GM10248 (cell line): ENCODE results near the gene AKAP6.

Experiments used
- CTCF ChIA-PET: fragments of 300-600 bp; sonication (Branson Sonifier 250); formaldehyde crosslinking; extraction: SDS; loops from one replicate; lab custom pipeline; 2021; ENCODE audit warnings: antibody characterized with exemption; lab: Yijun Ruan, JAX
- POLR2A ChIA-PET: fragments of 350-650 bp; sonication (Branson Sonifier 250); formaldehyde crosslinking; extraction: SDS; loops from one replicate; lab custom pipeline; 2020; ENCODE audit warnings: antibody characterized with exemption; lab: Yijun Ruan, JAX
- DNase-seq: peaks from one replicate; pipeline ENCODE4 v3.0.0; 2012; ENCODE audit errors: extremely low spot score
- TF ChIP-seq, protein P1 (sequence below): IDR thresholded peaks from 2 replicates; pipeline ENCODE4 v1.5.1; 2012; ENCODE audit warnings: mild to moderate bottlenecking, low read depth; ENCODE audit errors: extremely low read depth, missing control alignments, control extremely low read depth

Gene AKAP6

DNA sequence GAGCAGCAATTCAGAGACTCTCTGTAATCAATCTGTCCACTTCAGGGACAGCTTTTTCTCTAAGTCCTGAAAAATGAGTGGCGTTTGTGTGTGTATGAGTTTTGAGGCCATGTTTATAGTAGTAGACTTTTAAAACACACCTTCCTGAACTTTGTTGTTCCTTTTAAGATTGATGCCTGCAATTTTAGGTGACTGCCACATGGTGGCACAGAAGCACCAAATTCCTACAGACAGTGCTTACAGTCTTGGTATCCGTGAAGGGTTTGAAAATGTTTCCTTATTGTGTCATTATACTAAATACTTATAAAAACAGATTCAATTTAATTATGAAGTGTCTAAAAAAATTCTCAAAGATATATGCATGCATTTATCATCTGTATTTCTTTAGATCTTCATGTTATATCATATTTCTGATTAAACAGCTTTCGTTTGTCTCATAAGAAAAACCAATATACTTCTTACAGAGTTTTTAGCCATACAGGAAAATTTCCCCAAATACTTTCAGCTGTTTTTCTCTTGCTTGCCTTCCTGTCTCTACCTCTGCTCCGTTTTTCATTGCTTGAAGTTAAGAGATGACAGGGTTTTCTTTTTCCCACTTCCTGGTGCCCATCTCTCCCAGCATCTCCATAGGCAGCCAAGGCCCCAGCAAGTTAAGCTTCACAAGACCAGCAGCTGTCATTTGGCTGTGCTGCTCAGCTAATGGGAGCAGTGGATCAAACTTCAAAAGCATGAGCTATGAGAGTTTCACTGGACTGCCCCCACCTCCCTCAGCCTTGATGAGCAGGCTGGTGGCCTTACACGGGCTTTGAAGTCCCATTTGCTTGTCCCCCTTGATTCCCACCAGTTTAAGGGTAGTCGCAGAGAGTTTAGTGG is 259.6 kb downstream of the AKAP6 start:
- TF ChIP-seq, protein P1, sequence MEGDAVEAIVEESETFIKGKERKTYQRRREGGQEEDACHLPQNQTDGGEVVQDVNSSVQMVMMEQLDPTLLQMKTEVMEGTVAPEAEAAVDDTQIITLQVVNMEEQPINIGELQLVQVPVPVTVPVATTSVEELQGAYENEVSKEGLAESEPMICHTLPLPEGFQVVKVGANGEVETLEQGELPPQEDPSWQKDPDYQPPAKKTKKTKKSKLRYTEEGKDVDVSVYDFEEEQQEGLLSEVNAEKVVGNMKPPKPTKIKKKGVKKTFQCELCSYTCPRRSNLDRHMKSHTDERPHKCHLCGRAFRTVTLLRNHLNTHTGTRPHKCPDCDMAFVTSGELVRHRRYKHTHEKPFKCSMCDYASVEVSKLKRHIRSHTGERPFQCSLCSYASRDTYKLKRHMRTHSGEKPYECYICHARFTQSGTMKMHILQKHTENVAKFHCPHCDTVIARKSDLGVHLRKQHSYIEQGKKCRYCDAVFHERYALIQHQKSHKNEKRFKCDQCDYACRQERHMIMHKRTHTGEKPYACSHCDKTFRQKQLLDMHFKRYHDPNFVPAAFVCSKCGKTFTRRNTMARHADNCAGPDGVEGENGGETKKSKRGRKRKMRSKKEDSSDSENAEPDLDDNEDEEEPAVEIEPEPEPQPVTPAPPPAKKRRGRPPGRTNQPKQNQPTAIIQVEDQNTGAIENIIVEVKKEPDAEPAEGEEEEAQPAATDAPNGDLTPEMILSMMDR = peak; percentile 48
- POLR2A ChIA-PET = no interaction called here
- peak; percentile 36 for DNase-seq
- CTCF ChIA-PET = interaction anchor here (0.8 to 3.4 kb wide), 8 partner anchors 9 to 1714 kb away, joined by 3 to 31 read pairs (median 4); no protein-coding TSS in a partner anchor

DNA sequence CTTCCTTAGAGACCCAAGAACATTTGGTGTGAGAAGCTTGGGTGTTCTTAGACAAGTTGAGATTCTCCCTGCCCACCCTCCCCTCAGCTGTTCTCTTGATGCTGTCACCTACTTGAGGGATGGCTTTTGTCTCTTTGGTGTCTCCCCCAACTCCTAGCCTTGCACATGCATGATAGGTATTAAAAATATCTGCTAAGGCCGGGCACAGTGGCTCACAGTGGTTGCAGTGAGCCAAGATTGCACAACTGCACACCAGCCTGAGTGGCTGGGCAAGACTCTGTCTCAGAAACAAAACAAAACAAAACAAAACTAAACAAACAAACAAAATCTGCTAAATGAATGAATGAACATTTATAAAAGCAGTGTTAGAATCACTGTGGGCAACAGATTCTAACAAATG is 261.1 kb downstream of the AKAP6 start:
- CTCF ChIA-PET = interaction anchor here (0.8 to 2.7 kb wide), 3 partner anchors 14 to 1203 kb away, joined by 3 to 9 read pairs (median 3); no protein-coding TSS in a partner anchor
- TF ChIP-seq, protein P1 = no peak
- POLR2A ChIA-PET = no interaction called here
- no peak for DNase-seq

DNA sequence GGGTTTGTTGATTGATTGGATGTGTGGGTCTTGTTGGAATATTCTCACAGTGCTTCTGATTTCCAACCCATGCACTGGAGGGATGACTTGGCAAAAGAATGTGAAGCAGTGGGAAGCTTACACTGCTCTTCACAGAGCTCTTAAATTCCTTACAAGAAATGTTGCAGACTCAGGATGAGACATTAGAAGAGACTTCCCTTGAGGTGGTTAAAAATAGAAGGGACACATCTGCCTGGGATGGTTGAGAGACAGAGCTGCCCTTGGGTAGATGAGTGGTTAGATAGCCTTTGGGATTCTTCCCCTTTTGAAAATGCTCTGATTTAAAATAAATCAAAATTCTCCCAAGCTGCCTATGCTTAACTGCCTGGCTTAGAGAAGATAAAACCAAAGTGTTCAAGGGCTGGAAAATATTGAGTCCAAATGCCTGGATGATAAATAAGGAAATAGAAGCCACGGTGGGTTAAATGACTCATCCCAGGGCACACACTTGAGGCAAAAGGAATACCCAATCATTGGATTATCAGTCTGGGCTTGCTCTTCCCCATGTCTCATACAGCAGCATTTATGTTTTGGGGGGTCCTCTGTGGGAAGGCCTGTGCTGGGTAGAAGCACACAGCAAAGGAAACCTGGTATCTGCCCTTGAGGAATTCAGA is 264.3 kb downstream of the AKAP6 start:
- ChIA-PET POLR2A (no interaction called here), CTCF (interaction anchor here (0.8 to 1.4 kb wide), 2 partner anchors 25 to 1199 kb away, joined by 3 read pairs; no protein-coding TSS in a partner anchor)
- TF ChIP-seq, protein P1 = no peak
- no peak for DNase-seq

DNA sequence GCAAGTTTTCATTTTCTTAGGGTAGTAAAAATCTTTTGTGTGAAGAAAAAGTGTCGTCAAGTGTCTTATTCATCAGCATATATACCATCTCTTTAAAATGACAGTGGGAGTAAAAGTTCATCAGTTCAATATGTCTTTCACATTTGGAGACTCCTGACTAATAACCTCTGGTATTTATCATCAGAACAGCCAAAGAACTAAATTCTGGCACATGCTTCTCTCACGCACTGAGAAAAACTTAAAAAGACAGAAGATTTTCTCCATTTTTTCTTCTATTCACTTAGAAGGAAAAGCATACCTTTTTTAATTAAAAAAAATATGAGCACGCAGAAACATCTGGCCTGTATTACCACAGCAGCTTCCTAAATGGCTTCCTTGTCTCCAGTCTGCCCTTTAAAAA is 265.7 kb downstream of the AKAP6 start:
- CTCF ChIA-PET = interaction anchor here (1.2 to 1.8 kb wide), 3 partner anchors 10 to 19 kb away, joined by 3 to 5 read pairs (median 4); no protein-coding TSS in a partner anchor
- TF ChIP-seq, protein P1 = no peak
- DNase-seq = no peak
- POLR2A ChIA-PET = no interaction called here

DNA sequence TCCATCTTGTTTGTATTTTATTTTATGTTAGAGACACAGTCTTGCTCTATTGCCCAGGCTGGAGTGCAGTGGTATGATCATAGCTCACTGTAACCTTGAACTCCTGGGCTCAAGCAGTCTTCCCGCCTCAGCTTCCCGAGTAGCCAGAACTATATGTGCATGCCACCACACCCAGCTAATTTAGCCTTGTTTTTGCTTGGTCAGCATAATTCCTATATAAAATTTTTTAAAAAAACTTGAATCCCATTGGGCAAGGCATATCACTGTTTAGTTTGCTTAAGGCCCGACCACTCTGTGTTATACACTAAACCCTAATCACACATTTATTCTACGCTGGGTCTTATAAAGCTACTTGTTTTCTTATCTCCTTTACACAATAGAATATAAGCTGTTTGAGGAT is 266.4 kb downstream of the AKAP6 start:
- ChIA-PET CTCF (interaction anchor here (0.7 to 1.8 kb wide), 5 partner anchors 11 to 1197 kb away, joined by 3 to 5 read pairs (median 3); no protein-coding TSS in a partner anchor), POLR2A (no interaction called here)
- TF ChIP-seq, protein P1 = no peak
- DNase-seq = no peak

DNA sequence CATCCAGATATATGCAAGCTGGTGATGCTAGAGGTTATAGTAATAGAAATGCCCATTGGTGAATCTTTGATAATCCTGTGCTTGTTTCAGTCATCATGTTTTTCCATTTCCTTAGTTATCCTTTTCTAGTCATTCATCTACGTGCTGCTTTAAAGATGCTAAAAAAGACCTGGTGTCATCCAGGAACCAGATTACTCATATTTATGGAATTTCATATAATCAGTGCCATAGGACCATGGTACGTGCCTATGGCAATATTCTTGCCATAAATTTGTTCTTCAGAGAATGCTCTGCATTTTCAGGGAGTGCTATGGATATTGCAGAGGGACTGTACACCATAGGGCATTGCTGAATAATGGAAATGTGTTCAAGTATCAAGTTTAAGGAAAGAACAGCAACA is 267.3 kb downstream of the AKAP6 start:
- no peak for DNase-seq
- TF ChIP-seq, protein P1 = no peak
- ChIA-PET POLR2A (no interaction called here), CTCF (interaction anchor here (1.2 to 1.8 kb wide), 3 partner anchors 11 to 21 kb away, joined by 4 to 5 read pairs (median 4); no protein-coding TSS in a partner anchor)
